ENCODE results near the gene CATSPERD.

- TF ChIP-seq POLR2AphosphoS5 (IDR thresholded peaks at IDR 0.05; ENCODE audit: low read depth, low read length): no peak
- no peak for TF ChIP-seq REST (IDR thresholded peaks at IDR 0.05; ENCODE audit: insufficient read depth in 1 of 2, low read depth in 2 of 2, low read length in 2 of 2)
- no peak for TF ChIP-seq SIN3A (IDR thresholded peaks at IDR 0.05; ENCODE audit: borderline replicate concordance, insufficient read depth, low read length)
- no peak for TF ChIP-seq TAF1 (IDR thresholded peaks at IDR 0.05; ENCODE audit: borderline replicate concordance, insufficient read depth, low read length)
- TF ChIP-seq FOXP2 (optimal IDR thresholded peaks at IDR 0.05; ENCODE audit: borderline replicate concordance, extremely low read depth, extremely low read length, insufficient read depth): no peak
Measured at GRCh38 chr19:5671600-5671999, 48.8 kb upstream of the CATSPERD start.
